HepG2 (cell line): ENCODE data around the gene ABT1.

ENCODE experiments used
- HDAC2 ChIP-seq: sonication (generic); formaldehyde crosslinking; IDR thresholded peaks from 2 replicates; pipeline ENCODE4 v1.4.0; 2020; ENCODE audit warnings: missing genetic modification reagents
- JARID2 ChIP-seq: sonication (generic); formaldehyde crosslinking; IDR thresholded peaks from 2 replicates; pipeline ENCODE4 v1.8.1; 2023; ENCODE audit warnings: missing genetic modification reagents, inconsistent platforms; ENCODE audit not compliant: insufficient replicate concordance
- MEIS2 ChIP-seq: sonication (generic); formaldehyde crosslinking; IDR thresholded peaks from 2 replicates; pipeline ENCODE4 v1.9.0; 2021; ENCODE audit warnings: mild to moderate bottlenecking, missing genetic modification reagents
- MIXL1 ChIP-seq: IDR thresholded peaks from 2 replicates; pipeline ENCODE4 v1.6.1; 2016
- NFIB ChIP-seq: sonication (generic); formaldehyde crosslinking; IDR thresholded peaks from 2 replicates; pipeline ENCODE4 v1.9.0; 2021; ENCODE audit warnings: missing genetic modification reagents, mild to moderate bottlenecking, borderline replicate concordance
- NONO ChIP-seq, 2 experiments: fragments of 450-650 bp in 1 of 2; sonication (generic) in 1 of 2; formaldehyde crosslinking in 1 of 2; IDR thresholded peaks in 1 of 2; conservative IDR thresholded peaks in 1 of 2; 2 replicates each; pipeline versions ENCODE4 v1.6.1 to v1.8.0; 2017 to 2022; ENCODE audit warnings: mild to moderate bottlenecking in 1 of 2, missing genetic modification reagents in 1 of 2, moderate library complexity in 1 of 2
- POLR2AphosphoS5 ChIP-seq: IDR thresholded peaks from 2 replicates; pipeline ENCODE4 v1.6.1; 2012; ENCODE audit warnings: low read depth, low read length
- ZBTB7A ChIP-seq: sonication (generic); formaldehyde crosslinking; IDR thresholded peaks from 2 replicates; pipeline ENCODE4 v1.8.0; 2022; ENCODE audit warnings: mild to moderate bottlenecking, missing genetic modification reagents
- ZNF24 ChIP-seq: fragments of 450-650 bp; IDR thresholded peaks from 2 replicates; pipeline ENCODE4 v1.6.1; 2017; ENCODE audit warnings: antibody characterized with exemption, mild to moderate bottlenecking
- ZNF563 ChIP-seq: sonication (generic); formaldehyde crosslinking; IDR thresholded peaks from 2 replicates; pipeline ENCODE4 v1.8.0; 2022; ENCODE audit warnings: mild to moderate bottlenecking, moderate library complexity, missing genetic modification reagents
- ZNF619 ChIP-seq: sonication (generic); formaldehyde crosslinking; IDR thresholded peaks from 2 replicates; pipeline ENCODE4 v1.4.0; 2020; ENCODE audit warnings: mild to moderate bottlenecking, missing genetic modification reagents
- ZNF646 ChIP-seq: sonication (generic); formaldehyde crosslinking; IDR thresholded peaks from 2 replicates; pipeline ENCODE4 v1.9.0; 2021; ENCODE audit warnings: mild to moderate bottlenecking, missing genetic modification reagents
- TF ChIP-seq, protein P1 (sequence below): sonication (generic); formaldehyde crosslinking; IDR thresholded peaks from 2 replicates; pipeline ENCODE4 v1.4.0; 2020; ENCODE audit warnings: missing genetic modification reagents
- TF ChIP-seq, protein P2 (sequence below): sonication (generic); formaldehyde crosslinking; IDR thresholded peaks from 2 replicates; pipeline ENCODE4 v1.4.0; 2020; ENCODE audit warnings: missing genetic modification reagents

DNA sequence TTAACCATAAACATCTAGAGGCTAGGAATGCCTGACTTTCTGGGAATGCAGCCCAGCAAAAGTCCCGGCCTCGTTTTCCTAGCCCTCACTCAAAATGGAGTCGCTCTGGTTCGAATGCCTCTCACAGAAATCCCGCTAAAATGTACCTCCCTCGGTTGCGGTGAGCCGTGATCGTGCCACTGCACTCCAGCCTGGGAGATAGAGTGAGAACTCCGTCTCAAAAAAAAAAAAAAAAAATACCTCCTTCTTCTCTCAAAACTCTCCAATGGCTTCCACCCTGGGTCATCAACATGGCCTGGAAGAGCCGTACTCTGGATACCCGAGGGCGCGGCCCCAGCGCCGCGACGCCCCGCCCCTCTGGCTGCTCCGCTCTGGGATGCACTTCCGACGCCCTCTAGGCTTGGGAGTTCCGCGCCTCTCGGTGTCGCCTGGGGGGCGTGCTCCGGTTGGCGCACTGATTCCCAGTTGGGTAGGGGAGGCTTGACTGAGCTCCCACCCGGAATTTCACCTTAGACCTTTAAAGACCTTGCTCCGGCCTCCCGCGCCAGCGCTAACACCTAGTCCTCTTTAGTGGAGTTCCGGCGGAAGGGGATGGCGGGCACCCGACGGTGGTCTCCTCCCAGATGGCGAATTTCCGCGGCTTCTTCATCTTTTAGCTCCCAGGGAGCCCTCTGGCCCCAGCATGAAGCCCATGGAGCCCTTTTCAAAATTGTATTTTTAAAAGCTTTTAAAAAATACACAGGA is 46.3 kb upstream of the ABT1 start:
- peak; percentile 77; the same call in 1 of the 2 replicates for TF ChIP-seq ZBTB7A (CRISPR knock-in tag)
- no peak for TF ChIP-seq NFIB (CRISPR knock-in tag)
- no peak for TF ChIP-seq MIXL1
- TF ChIP-seq, protein P1, sequence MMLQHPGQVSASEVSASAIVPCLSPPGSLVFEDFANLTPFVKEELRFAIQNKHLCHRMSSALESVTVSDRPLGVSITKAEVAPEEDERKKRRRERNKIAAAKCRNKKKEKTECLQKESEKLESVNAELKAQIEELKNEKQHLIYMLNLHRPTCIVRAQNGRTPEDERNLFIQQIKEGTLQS (CRISPR knock-in tag) = 0 out of 2 replicates have a peak, but pooled peaks have one; percentile 17
- peak; percentile 82 for TF ChIP-seq HDAC2 (CRISPR knock-in tag)
- no peak for TF ChIP-seq NONO (IDR thresholded peaks at IDR 0.05)
- peak; percentile 41; the same call in 1 of the 2 replicates for TF ChIP-seq NONO (CRISPR knock-in tag; conservative IDR thresholded peaks at IDR 0.05)
- 0 out of 2 replicates have a peak, but pooled peaks have one; percentile 20 for TF ChIP-seq MEIS2
- no peak for TF ChIP-seq ZNF24
- peak; percentile 60 for TF ChIP-seq POLR2AphosphoS5
- no peak for TF ChIP-seq ZNF563 (CRISPR knock-in tag)
- TF ChIP-seq JARID2 (CRISPR knock-in tag) = no peak
- TF ChIP-seq ZNF646 (CRISPR knock-in tag) = no peak
- no peak for TF ChIP-seq ZNF619 (CRISPR knock-in tag)
- TF ChIP-seq, protein P2, sequence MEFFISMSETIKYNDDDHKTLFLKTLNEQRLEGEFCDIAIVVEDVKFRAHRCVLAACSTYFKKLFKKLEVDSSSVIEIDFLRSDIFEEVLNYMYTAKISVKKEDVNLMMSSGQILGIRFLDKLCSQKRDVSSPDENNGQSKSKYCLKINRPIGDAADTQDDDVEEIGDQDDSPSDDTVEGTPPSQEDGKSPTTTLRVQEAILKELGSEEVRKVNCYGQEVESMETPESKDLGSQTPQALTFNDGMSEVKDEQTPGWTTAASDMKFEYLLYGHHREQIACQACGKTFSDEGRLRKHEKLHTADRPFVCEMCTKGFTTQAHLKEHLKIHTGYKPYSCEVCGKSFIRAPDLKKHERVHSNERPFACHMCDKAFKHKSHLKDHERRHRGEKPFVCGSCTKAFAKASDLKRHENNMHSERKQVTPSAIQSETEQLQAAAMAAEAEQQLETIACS (CRISPR knock-in tag) = no peak
